Measurements from ENCODE around the gene MIOS. TPM values are rescaled to one million over a fixed set of nuclear protein-coding genes. Genes with fewer than 3 reads are reported as not detected.

MIOS gene
- polyA plus RNA-seq, 1 donor = 23.3 TPM

DNA sequence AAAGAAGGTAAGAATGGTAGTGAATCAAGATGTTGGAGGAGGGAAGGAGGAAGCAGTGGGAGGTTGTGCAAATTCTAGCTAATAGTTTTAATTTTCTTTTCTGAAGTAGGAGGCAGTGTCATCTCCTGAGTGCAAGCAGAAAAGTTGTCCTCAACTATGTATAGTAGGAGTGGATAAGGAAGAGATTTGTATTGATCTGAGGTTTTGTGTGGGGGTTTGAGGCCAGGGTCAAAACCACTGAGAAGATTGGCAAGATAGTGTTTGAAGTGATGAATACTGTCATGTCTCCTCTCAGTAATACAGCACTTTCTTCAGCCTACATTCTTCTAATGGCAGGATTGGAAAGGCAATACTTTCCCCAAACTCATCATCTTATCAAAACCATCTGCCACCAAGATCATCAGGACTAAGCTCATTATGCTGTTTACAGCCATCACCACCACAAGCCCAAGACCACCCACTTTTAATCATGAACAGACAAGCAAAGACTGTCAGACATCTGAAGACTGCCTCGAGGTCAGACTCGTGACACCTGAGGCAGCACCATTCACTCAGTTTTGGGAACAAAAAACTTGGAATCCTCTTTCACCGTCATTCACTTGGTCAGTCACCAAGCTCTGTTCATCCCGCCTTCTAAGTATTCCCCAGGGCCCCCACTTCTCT lies 1.5 kb upstream of the MIOS start:
- Histone ChIP-seq H3K9me3 (ENCODE audit: control insufficient read depth, low read depth, low read length) (no peaks in the 10 kb centered on the region), H3K36me3 (ENCODE audit: control insufficient read depth, insufficient read depth, low read length) (no peaks in the 10 kb centered on the region), H3K4me1 (ENCODE audit: control insufficient read depth, insufficient read depth, low read length) (peaks cover 14% of the 10 kb centered on the region), H3K27ac (ENCODE audit: low read length) (no peak overlapping the region), H3K4me3 (ENCODE audit: low read length) (no peak overlapping the region), H3K27me3 (ENCODE audit: control insufficient read depth, insufficient read depth, low read length) (no peaks in the 10 kb centered on the region)
- DNase-seq = no peak
- WGBS (ENCODE audit: insufficient coverage, low lambda C conversion rate) = 100% methylated on average over 2 of the region's 4 CpGs

- Histone ChIP-seq H3K27me3 (ENCODE audit: control insufficient read depth, insufficient read depth, low read length) (no peaks in the 10 kb centered on the region), H3K9me3 (ENCODE audit: control insufficient read depth, low read depth, low read length) (no peaks in the 10 kb centered on the region), H3K36me3 (ENCODE audit: control insufficient read depth, insufficient read depth, low read length) (no peaks in the 10 kb centered on the region), H3K27ac (ENCODE audit: low read length) (peak overlapping the region; percentile 82), H3K4me1 (ENCODE audit: control insufficient read depth, insufficient read depth, low read length) (peaks cover 14% of the 10 kb centered on the region), H3K4me3 (ENCODE audit: low read length) (peak overlapping the region; percentile 81)
- DNase-seq = no peak
- 87% methylated on average over 6 of the region's 26 CpGs for WGBS (ENCODE audit: insufficient coverage, low lambda C conversion rate)
Observed at GRCh38 chr7:7565746-7566650, 686 bp upstream of the MIOS start.

GRCh38 chr7:7567898-7568531 lies 1.3 kb downstream of the MIOS start:
- Histone ChIP-seq H3K36me3 (ENCODE audit: control insufficient read depth, insufficient read depth, low read length) (peaks cover 2% of the 10 kb centered on the region), H3K4me3 (ENCODE audit: low read length) (peak overlapping the region; percentile 81), H3K27me3 (ENCODE audit: control insufficient read depth, insufficient read depth, low read length) (no peaks in the 10 kb centered on the region), H3K4me1 (ENCODE audit: control insufficient read depth, insufficient read depth, low read length) (peaks cover 14% of the 10 kb centered on the region), H3K9me3 (ENCODE audit: control insufficient read depth, low read depth, low read length) (no peaks in the 10 kb centered on the region), H3K27ac (ENCODE audit: low read length) (peak overlapping the region; percentile 82)
- peak in 1 of 2 donors; percentile 14 for DNase-seq
- no CpG with 5 or more reads among the region's 2 CpGs for WGBS (ENCODE audit: insufficient coverage, low lambda C conversion rate)

DNA sequence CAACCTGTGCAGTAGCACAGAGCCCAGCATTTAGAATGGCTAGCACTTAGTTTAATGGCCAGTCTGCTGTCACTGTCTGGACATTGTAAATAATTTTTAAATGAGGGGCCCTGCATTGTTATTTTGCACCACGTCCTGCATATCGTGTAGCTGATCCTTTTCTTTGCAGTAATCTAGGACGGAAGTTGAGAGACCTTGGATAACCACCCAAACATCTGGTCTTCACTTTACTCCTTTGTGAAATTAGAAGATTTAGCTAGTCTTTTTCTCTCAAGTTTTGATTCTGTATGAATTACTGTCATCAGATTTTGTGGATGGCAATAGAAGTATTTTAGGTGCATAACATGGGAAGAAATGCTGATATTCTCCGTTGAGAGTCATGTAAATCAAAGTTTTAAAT lies 1.9 kb downstream of the MIOS start:
- Histone ChIP-seq H3K9me3 (ENCODE audit: control insufficient read depth, low read depth, low read length) (no peaks in the 10 kb centered on the region), H3K27me3 (ENCODE audit: control insufficient read depth, insufficient read depth, low read length) (no peaks in the 10 kb centered on the region), H3K4me3 (ENCODE audit: low read length) (no peak overlapping the region), H3K27ac (ENCODE audit: low read length) (no peak overlapping the region), H3K4me1 (ENCODE audit: control insufficient read depth, insufficient read depth, low read length) (peaks cover 14% of the 10 kb centered on the region), H3K36me3 (ENCODE audit: control insufficient read depth, insufficient read depth, low read length) (peaks cover 7% of the 10 kb centered on the region)
- no peak for DNase-seq
- WGBS (ENCODE audit: insufficient coverage, low lambda C conversion rate) = no CpG with 5 or more reads among the region's 4 CpGs

DNA sequence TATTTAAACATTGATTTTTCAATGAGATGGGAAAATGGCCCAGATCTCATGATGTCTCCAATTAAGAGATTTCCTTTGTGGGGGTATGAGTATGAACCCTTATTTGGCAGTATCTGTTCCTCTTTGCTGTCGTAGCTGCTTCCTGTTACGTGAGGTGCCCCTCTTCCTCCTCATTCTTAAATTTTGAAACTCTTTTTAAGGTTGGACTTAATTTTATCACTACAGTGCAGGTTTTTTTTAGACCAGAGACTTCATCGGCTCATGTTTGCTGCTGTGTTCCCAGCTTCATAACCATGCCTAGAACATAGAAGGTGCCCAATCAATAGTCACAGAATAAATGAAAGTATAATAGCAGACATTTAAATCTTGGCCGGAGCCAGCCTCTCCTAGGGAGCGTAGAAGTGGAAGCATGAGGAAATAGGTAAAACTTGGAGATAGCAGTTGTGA lies 2.4 kb downstream of the MIOS start:
- DNase-seq = no peak
- no CpG with 5 or more reads among the region's 5 CpGs for WGBS (ENCODE audit: insufficient coverage, low lambda C conversion rate)

DNA sequence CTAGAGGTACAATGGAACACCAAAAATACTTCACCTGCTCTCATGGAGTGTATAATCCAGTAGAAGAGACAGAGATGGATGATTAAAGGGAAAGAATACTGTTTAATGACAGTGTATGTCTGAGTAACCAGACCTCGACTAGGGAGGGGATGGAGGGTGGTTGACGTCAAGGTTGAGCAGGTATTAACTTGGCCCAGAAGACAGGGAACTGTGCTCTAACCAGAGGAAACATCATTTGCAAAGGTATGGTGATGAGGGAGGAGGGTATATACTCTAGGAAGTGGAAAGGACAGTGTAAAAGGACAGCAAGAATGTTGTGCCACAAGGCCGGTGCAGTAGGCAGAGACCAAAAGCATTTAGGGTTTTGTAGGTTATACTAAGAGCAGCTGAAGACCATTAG lies 2.9 kb downstream of the MIOS start:
- no peaks in the 10 kb centered on the region for H3K9me3 ChIP-seq (ENCODE audit: control insufficient read depth, low read depth, low read length)
- 100% methylated on average over 1 of the region's 3 CpGs for WGBS (ENCODE audit: insufficient coverage, low lambda C conversion rate)
- peaks cover 7% of the 10 kb centered on the region for H3K36me3 ChIP-seq (ENCODE audit: control insufficient read depth, insufficient read depth, low read length)
- H3K27ac ChIP-seq (ENCODE audit: low read length) = no peak overlapping the region
- peaks cover 9% of the 10 kb centered on the region for H3K4me1 ChIP-seq (ENCODE audit: control insufficient read depth, insufficient read depth, low read length)
- DNase-seq = no peak
- H3K4me3 ChIP-seq (ENCODE audit: low read length) = no peak overlapping the region
- H3K27me3 ChIP-seq (ENCODE audit: control insufficient read depth, insufficient read depth, low read length) = no peaks in the 10 kb centered on the region

More for the DNA sequence above, 2.4 kb downstream of the MIOS start:
- no peak overlapping the region for H3K27ac ChIP-seq (ENCODE audit: low read length)
- no peaks in the 10 kb centered on the region for H3K27me3 ChIP-seq (ENCODE audit: control insufficient read depth, insufficient read depth, low read length)
- peaks cover 7% of the 10 kb centered on the region for H3K36me3 ChIP-seq (ENCODE audit: control insufficient read depth, insufficient read depth, low read length)
- H3K4me1 ChIP-seq (ENCODE audit: control insufficient read depth, insufficient read depth, low read length) = peaks cover 9% of the 10 kb centered on the region
- no peak overlapping the region for H3K4me3 ChIP-seq (ENCODE audit: low read length)
- no peaks in the 10 kb centered on the region for H3K9me3 ChIP-seq (ENCODE audit: control insufficient read depth, low read depth, low read length)

DNA sequence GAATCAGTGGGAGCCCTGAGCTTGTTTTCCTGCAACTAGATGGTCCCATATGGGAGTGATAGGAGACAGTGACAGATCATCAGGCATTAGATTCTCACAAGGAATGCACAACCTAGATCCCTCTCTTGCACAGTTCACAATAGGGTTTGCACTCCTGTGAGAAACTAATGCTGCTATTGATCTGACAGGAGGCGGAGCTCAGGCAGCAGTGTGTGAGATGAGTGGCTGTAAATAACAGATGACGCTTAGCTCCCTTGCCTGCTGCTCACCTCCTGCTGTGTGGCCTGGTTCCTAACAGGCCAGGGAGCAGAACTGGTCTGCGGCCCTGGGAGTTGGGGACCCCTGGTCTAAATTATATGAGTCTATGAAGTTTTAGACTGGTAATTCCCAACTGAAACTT lies 3.9 kb downstream of the MIOS start:
- WGBS (ENCODE audit: insufficient coverage, low lambda C conversion rate) = no CpG with 5 or more reads among the region's 3 CpGs
- H3K27me3 ChIP-seq (ENCODE audit: control insufficient read depth, insufficient read depth, low read length) = no peaks in the 10 kb centered on the region
- DNase-seq = no peak
- H3K27ac ChIP-seq (ENCODE audit: low read length) = no peak overlapping the region
- peaks cover 7% of the 10 kb centered on the region for H3K36me3 ChIP-seq (ENCODE audit: control insufficient read depth, insufficient read depth, low read length)
- H3K9me3 ChIP-seq (ENCODE audit: control insufficient read depth, low read depth, low read length) = no peaks in the 10 kb centered on the region
- peaks cover 9% of the 10 kb centered on the region for H3K4me1 ChIP-seq (ENCODE audit: control insufficient read depth, insufficient read depth, low read length)
- no peak overlapping the region for H3K4me3 ChIP-seq (ENCODE audit: low read length)

- Histone ChIP-seq H3K36me3 (ENCODE audit: control insufficient read depth, insufficient read depth, low read length) (peaks cover 7% of the 10 kb centered on the region), H3K27ac (ENCODE audit: low read length) (no peak overlapping the region), H3K4me1 (ENCODE audit: control insufficient read depth, insufficient read depth, low read length) (no peaks in the 10 kb centered on the region), H3K9me3 (ENCODE audit: control insufficient read depth, low read depth, low read length) (no peaks in the 10 kb centered on the region), H3K4me3 (ENCODE audit: low read length) (no peak overlapping the region), H3K27me3 (ENCODE audit: control insufficient read depth, insufficient read depth, low read length) (no peaks in the 10 kb centered on the region)
- DNase-seq = no peak
- WGBS (ENCODE audit: insufficient coverage, low lambda C conversion rate) = 80% methylated on average over 1 of the region's 2 CpGs
Observed at GRCh38 chr7:7573701-7574100, 7.0 kb downstream of the MIOS start.

GRCh38 chr7:7576344-7576743 lies 9.7 kb downstream of the MIOS start:
- Histone ChIP-seq H3K27me3 (ENCODE audit: control insufficient read depth, insufficient read depth, low read length) (no peaks in the 10 kb centered on the region), H3K9me3 (ENCODE audit: control insufficient read depth, low read depth, low read length) (no peaks in the 10 kb centered on the region), H3K36me3 (ENCODE audit: control insufficient read depth, insufficient read depth, low read length) (peaks cover 7% of the 10 kb centered on the region), H3K4me1 (ENCODE audit: control insufficient read depth, insufficient read depth, low read length) (no peaks in the 10 kb centered on the region), H3K27ac (ENCODE audit: low read length) (no peak overlapping the region), H3K4me3 (ENCODE audit: low read length) (no peak overlapping the region)
- no peak for DNase-seq
- 100% methylated on average over 1 of the region's 1 CpG for WGBS (ENCODE audit: insufficient coverage, low lambda C conversion rate)

DNA sequence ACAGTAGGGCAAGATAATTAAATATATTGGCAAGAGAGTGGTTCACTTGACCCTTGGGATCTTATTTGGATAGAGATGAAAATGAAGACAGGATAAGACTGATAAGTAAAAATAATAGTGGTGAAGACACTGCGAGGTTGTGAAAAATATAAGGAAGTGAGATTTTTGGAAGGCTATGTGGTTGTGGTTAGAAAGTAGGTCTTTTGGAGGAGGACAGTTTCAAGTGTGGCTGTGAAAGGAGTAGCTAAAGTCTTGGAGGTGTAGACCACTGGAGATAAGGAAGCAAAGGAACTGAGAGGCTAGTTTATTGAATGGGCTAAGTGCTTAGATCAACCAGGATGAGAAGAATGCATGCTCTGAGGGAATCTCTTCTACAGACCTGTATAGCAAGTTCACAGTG lies 11.2 kb downstream of the MIOS start:
- peaks cover 7% of the 10 kb centered on the region for H3K36me3 ChIP-seq (ENCODE audit: control insufficient read depth, insufficient read depth, low read length)
- H3K9me3 ChIP-seq (ENCODE audit: control insufficient read depth, low read depth, low read length) = no peaks in the 10 kb centered on the region
- no peaks in the 10 kb centered on the region for H3K27me3 ChIP-seq (ENCODE audit: control insufficient read depth, insufficient read depth, low read length)
- H3K27ac ChIP-seq (ENCODE audit: low read length) = no peak overlapping the region
- no peak overlapping the region for H3K4me3 ChIP-seq (ENCODE audit: low read length)
- no peaks in the 10 kb centered on the region for H3K4me1 ChIP-seq (ENCODE audit: control insufficient read depth, insufficient read depth, low read length)
- DNase-seq = no peak
- 100% methylated on average over 1 of the region's 1 CpG for WGBS (ENCODE audit: insufficient coverage, low lambda C conversion rate)

All from large intestine (tissue), 3 donors.